Endothelial cell of umbilical vein (primary cell): ENCODE results near the gene EPN2. TPM values are rescaled to one million over a fixed set of nuclear protein-coding genes. Genes with fewer than 3 reads are reported as not detected.

Experiments
- BruUV-seq: library from RNA; stranded (reverse); fragments of 400-500 nt; replicated peaks from 2 replicates; lab custom pipeline; 2021; lab: Mats Ljungman, UMichigan
- CTCF ChIA-PET: fragments of 300-600, 350-600 bp; sonication (Branson Sonifier 250); formaldehyde crosslinking; loops from one replicate; lab custom pipeline; 2021; ENCODE audit warnings: antibody characterized with exemption, inconsistent platforms; lab: Charles Lee
- POLR2A ChIA-PET: fragments of 300-600, 350-600 bp; sonication (Branson Sonifier 250); formaldehyde crosslinking; loops from one replicate; lab custom pipeline; 2021; ENCODE audit warnings: antibody characterized with exemption, inconsistent platforms; lab: Charles Lee
- DNase-seq: peaks from one replicate; pipeline ENCODE4 v3.0.0-alpha.2; 2011; ENCODE audit warnings: low read depth, low spot score
- FAIRE-seq: peaks from 2 replicates; lab custom pipeline; 2011; peaks lifted over from hg19 to GRCh38; lab: Jason Lieb, UNC
- H2AFZ ChIP-seq: 2 replicates; pipeline ENCODE4 v1.6.0; 2012; ENCODE audit warnings: low read depth, low read length, control low read depth, inconsistent platforms
- H3K27ac ChIP-seq: 2 replicates; pipeline ENCODE4 v1.5.1; 2011; ENCODE audit warnings: low read depth, mild to moderate bottlenecking, control low read depth, low read length, moderate library complexity; ENCODE audit not compliant: insufficient read depth
- H3K27me3 ChIP-seq, 2 experiments: 2 replicates each; pipeline versions ENCODE4 v1.6.0 to v1.6.1; 2011; ENCODE audit warnings: low read length in 2 of 2, mixed read lengths in 1 of 2; ENCODE audit not compliant: control insufficient read depth in 2 of 2, insufficient read depth in 2 of 2
- H3K36me3 ChIP-seq, 2 experiments: 2 replicates in 1 of 2; 3 replicates in 1 of 2; pipeline ENCODE4 v1.5.1; 2011; ENCODE audit warnings: low read length in 2 of 2, mild to moderate bottlenecking in 1 of 2, moderate library complexity in 1 of 2; ENCODE audit not compliant: control insufficient read depth in 2 of 2, insufficient read depth in 2 of 2; ENCODE audit errors: extremely low read depth in 1 of 2
- H3K4me1 ChIP-seq: 3 replicates; pipeline ENCODE4 v1.5.1; 2011; ENCODE audit warnings: mild to moderate bottlenecking, low read length; ENCODE audit not compliant: control insufficient read depth, insufficient read depth; ENCODE audit errors: extremely low read depth
- H3K4me2 ChIP-seq: 2 replicates; pipeline ENCODE4 v1.6.1; 2011; ENCODE audit warnings: low read length, control low read depth, mixed read lengths; ENCODE audit not compliant: insufficient read depth
- H3K4me3 ChIP-seq, 3 experiments: fragments of 200-600 bp in 1 of 3; sonication (generic), shearing (Covaris generic) in 1 of 3; replicated peaks in 1 of 3; 2 replicates each; pipeline ENCODE4 v1.5.1; 2011 to 2016; ENCODE audit warnings: control low read depth in 3 of 3, low read length in 3 of 3, mild to moderate bottlenecking in 2 of 3, inconsistent platforms in 1 of 3, low read depth in 1 of 3, moderate library complexity in 1 of 3; ENCODE audit not compliant: insufficient read depth in 1 of 3
- H3K79me2 ChIP-seq: 2 replicates; pipeline ENCODE4 v1.6.0; 2012; ENCODE audit warnings: low read length, inconsistent platforms; ENCODE audit not compliant: control insufficient read depth, insufficient read depth
- H3K9ac ChIP-seq: replicated peaks from 2 replicates; pipeline ENCODE3; 2011; ENCODE audit warnings: low read length, control low read depth; ENCODE audit not compliant: insufficient read depth; ENCODE audit errors: extremely low read depth
- H3K9me1 ChIP-seq: replicated peaks from 3 replicates; pipeline ENCODE4 v1.6.0; 2011; ENCODE audit warnings: mild to moderate bottlenecking, low read length; ENCODE audit not compliant: control insufficient read depth, insufficient read depth; ENCODE audit errors: extremely low read depth
- H3K9me3 ChIP-seq: replicated peaks from 2 replicates; pipeline ENCODE4 v1.5.1; 2012; ENCODE audit warnings: low read length, inconsistent platforms; ENCODE audit not compliant: control insufficient read depth, insufficient read depth
- H4K20me1 ChIP-seq: replicated peaks from 2 replicates; pipeline ENCODE3; 2011; ENCODE audit warnings: mild to moderate bottlenecking, low read length; ENCODE audit not compliant: control insufficient read depth, insufficient read depth; ENCODE audit errors: extremely low read depth
- CTCF ChIP-seq, 2 donors: IDR thresholded peaks; 1 replicate in 1 of 2; 2 replicates in 1 of 2; pipeline ENCODE4 v1.5.1; 2011; ENCODE audit warnings: low read length in 2 of 2, mild to moderate bottlenecking in 2 of 2, moderate library complexity in 2 of 2, control low read depth in 1 of 2, inconsistent platforms in 1 of 2, low read depth in 1 of 2; ENCODE audit not compliant: insufficient read depth in 1 of 2; ENCODE audit errors: extremely low read depth in 1 of 2
- EZH2 ChIP-seq: IDR thresholded peaks from 2 replicates; pipeline ENCODE4 v1.6.1; 2012; ENCODE audit warnings: borderline replicate concordance, low read depth, mild to moderate bottlenecking, moderate library complexity, low read length, inconsistent platforms; ENCODE audit not compliant: severe bottlenecking
- FOS ChIP-seq: IDR thresholded peaks from 2 replicates; pipeline ENCODE4 v1.6.1; 2011; ENCODE audit warnings: mild to moderate bottlenecking, low read length, moderate library complexity, borderline replicate concordance; ENCODE audit not compliant: insufficient read depth
- GATA2 ChIP-seq: IDR thresholded peaks from 2 replicates; pipeline ENCODE4 v1.7.0; 2011; ENCODE audit warnings: low read depth, mild to moderate bottlenecking, moderate library complexity, mixed read lengths, low read length; ENCODE audit not compliant: insufficient read length, insufficient read depth
- JUN ChIP-seq: IDR thresholded peaks from 2 replicates; pipeline ENCODE4 v1.6.1; 2011; ENCODE audit warnings: borderline replicate concordance, low read depth; ENCODE audit not compliant: insufficient read length, insufficient read depth
- MAX ChIP-seq: IDR thresholded peaks from 2 replicates; pipeline ENCODE4 v1.6.1; 2011; ENCODE audit not compliant: insufficient read depth, insufficient read length
- MYC ChIP-seq: IDR thresholded peaks from one replicate; pipeline ENCODE4 v1.6.1; 2011; ENCODE audit warnings: mild to moderate bottlenecking, low read depth, low read length
- POLR2A ChIP-seq: IDR thresholded peaks from 2 replicates; pipeline ENCODE4 v1.6.1; 2012; ENCODE audit warnings: low read depth, mild to moderate bottlenecking, control low read depth, low read length
- POLR2AphosphoS5 ChIP-seq: IDR thresholded peaks from 2 replicates; pipeline ENCODE4 v1.6.1; 2012; ENCODE audit warnings: low read depth, mild to moderate bottlenecking, control low read depth, low read length, moderate library complexity; ENCODE audit not compliant: insufficient read depth
- dilution Hi-C: fragments of 300-500 bp; cut with MboI; formaldehyde crosslinking; loops from one replicate; pipeline ENCODE4 v1.15.0; 2019; ENCODE audit warnings: low sequenced_read_pairs; ENCODE audit not compliant: extremely low pct_ligation_motif_present
- intact Hi-C: fragments of 100-400 bp; cut with micrococcal nuclease; formaldehyde crosslinking; loops from one replicate; pipeline ENCODE4 v1.10.0; 2022
- polyA plus RNA-seq, 4 experiments: library from polyadenylated mRNA; depleted of rRNA in 3 of 4; stranded (reverse) in 3 of 4; unstranded in 1 of 4; fragments of >200 nt; gene quantifications; 2 replicates each; pipeline versions ENCODE4 v1.2.1 to v1.2.3, GENCODE V29; 2011 to 2012; ENCODE audit warnings: missing spikeins in 1 of 4
- total RNA-seq: library from RNA; stranded (reverse); gene quantifications from 2 replicates; pipeline ENCODE4 v1.2.3, GENCODE V29; 2021

EPN2 gene
- total and polyA plus RNA-seq, 2 donors (not counting 3 experiments of a cell fraction or from before 2014, with no cell fraction given) = 40.3 to 70.5 TPM

- Histone ChIP-seq H3K9ac (no peak overlapping the region), H3K4me2 (no peak overlapping the region), H3K4me1 (peaks cover 16% of the 10 kb centered on the region), H3K27me3 (no peaks in the 10 kb centered on the region), H3K36me3 (peaks cover 0 to 3% of the 10 kb centered on the region in 2 experiments), H3K9me3 (no peaks in the 10 kb centered on the region), H3K9me1 (no peaks in the 10 kb centered on the region), H2AFZ (no peak overlapping the region), H3K27ac (no peak overlapping the region), H3K4me3 (no peak overlapping the region), H3K79me2 (no peaks in the 10 kb centered on the region), H4K20me1 (no peaks in the 10 kb centered on the region)
- FAIRE-seq (no peak), DNase-seq (no peak)
- TF ChIP-seq MYC (no peak), JUN (no peak), POLR2AphosphoS5 (no peak), CTCF (IDR thresholded peaks at IDR 0.05; ENCODE audit: extremely low read depth in 1 of 2, insufficient read depth in 1 of 2, low read depth in 1 of 2, low read length in 2 of 2) (no peak), MAX (no peak), EZH2 (no peak), POLR2A (no peak), FOS (no peak), GATA2 (no peak)
- intact Hi-C loops = no loop called here
- BruUV-seq = no TSS peak
- dilution Hi-C loops = no loop called here
- CTCF ChIA-PET = interaction anchor here (0.6 to 1.4 kb wide), 6 partner anchors 9 to 56 kb away, joined by 3 read pairs; no protein-coding TSS in a partner anchor
- POLR2A ChIA-PET = no interaction called here
Observed at GRCh38 chr17:19319771-19320505, 82.8 kb downstream of the EPN2 start.
